PFSK-1 (cell line): Measurements from ENCODE around the gene MMP7.

Experiments used
- FOXP2 ChIP-seq: optimal IDR thresholded peaks from 2 replicates; pipeline ENCODE3; 2011; ENCODE audit warnings: borderline replicate concordance, control low read depth, inconsistent platforms; ENCODE audit not compliant: insufficient read depth; ENCODE audit errors: extremely low read length, extremely low read depth
- POLR2AphosphoS5 ChIP-seq: IDR thresholded peaks from 2 replicates; pipeline ENCODE4 v1.6.1; 2012; ENCODE audit warnings: low read depth, mild to moderate bottlenecking, control low read depth, low read length, moderate library complexity
- SIN3A ChIP-seq: IDR thresholded peaks from 2 replicates; pipeline ENCODE4 v1.6.1; 2012; ENCODE audit warnings: mild to moderate bottlenecking, low read length, moderate library complexity, borderline replicate concordance; ENCODE audit not compliant: insufficient read depth
- TAF1 ChIP-seq: IDR thresholded peaks from 2 replicates; pipeline ENCODE4 v1.6.1; 2012; ENCODE audit warnings: low read length, control low read depth, borderline replicate concordance; ENCODE audit not compliant: insufficient read depth
- TF ChIP-seq, protein P1 (sequence below), 2 experiments: IDR thresholded peaks; 2 replicates each; pipeline versions ENCODE4 v1.6.1 to v1.8.0; 2011 to 2012; ENCODE audit warnings: low read depth in 2 of 2, low read length in 2 of 2, control low read depth in 1 of 2, inconsistent platforms in 1 of 2, mild to moderate bottlenecking in 1 of 2, moderate library complexity in 1 of 2; ENCODE audit not compliant: insufficient read depth in 1 of 2

The MMP7 gene

DNA sequence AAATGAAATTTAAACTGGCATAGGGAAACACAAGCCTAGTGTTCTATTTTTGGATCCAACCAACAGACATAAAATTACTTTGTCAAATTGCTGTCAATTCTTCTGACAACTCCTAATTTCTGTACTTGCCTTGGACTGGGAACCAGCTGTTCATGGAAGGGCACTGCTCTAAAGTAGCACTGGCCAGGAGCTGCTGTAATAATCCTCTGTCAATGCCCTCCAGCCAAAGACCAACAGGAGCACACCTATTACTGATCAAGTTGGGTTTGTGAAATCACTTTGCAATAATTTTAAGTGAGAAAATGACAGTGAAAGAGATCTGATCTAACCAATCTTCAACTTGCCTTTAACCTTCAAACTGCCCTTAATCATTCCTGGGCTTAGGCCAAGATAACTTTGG, 59.1 kb downstream of the MMP7 start:
- TF ChIP-seq, protein P1, sequence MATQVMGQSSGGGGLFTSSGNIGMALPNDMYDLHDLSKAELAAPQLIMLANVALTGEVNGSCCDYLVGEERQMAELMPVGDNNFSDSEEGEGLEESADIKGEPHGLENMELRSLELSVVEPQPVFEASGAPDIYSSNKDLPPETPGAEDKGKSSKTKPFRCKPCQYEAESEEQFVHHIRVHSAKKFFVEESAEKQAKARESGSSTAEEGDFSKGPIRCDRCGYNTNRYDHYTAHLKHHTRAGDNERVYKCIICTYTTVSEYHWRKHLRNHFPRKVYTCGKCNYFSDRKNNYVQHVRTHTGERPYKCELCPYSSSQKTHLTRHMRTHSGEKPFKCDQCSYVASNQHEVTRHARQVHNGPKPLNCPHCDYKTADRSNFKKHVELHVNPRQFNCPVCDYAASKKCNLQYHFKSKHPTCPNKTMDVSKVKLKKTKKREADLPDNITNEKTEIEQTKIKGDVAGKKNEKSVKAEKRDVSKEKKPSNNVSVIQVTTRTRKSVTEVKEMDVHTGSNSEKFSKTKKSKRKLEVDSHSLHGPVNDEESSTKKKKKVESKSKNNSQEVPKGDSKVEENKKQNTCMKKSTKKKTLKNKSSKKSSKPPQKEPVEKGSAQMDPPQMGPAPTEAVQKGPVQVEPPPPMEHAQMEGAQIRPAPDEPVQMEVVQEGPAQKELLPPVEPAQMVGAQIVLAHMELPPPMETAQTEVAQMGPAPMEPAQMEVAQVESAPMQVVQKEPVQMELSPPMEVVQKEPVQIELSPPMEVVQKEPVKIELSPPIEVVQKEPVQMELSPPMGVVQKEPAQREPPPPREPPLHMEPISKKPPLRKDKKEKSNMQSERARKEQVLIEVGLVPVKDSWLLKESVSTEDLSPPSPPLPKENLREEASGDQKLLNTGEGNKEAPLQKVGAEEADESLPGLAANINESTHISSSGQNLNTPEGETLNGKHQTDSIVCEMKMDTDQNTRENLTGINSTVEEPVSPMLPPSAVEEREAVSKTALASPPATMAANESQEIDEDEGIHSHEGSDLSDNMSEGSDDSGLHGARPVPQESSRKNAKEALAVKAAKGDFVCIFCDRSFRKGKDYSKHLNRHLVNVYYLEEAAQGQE (IDR thresholded peaks at IDR 0.05; ENCODE audit: insufficient read depth in 1 of 2, low read depth in 2 of 2, low read length in 2 of 2): no peak
- no peak for TF ChIP-seq POLR2AphosphoS5
- no peak for TF ChIP-seq SIN3A
- TF ChIP-seq FOXP2: no peak
- TF ChIP-seq TAF1: no peak
